ENCODE measurements around the gene USP12. TPM values are rescaled to one million over a fixed set of nuclear protein-coding genes. Genes with fewer than 3 reads are reported as not detected.

The USP12 gene
- total RNA-seq, 4 donors from 2014 or later, result 3.9 to 31.7 (median 13.6) TPM

GRCh38 chr13:27200413-27201070 lies 28.9 kb upstream of the USP12 start:
- Histone ChIP-seq H3K9me3 (no peaks in the 10 kb centered on the region), H3K4me3 (no peak overlapping the region), H3K36me3 (no peaks in the 10 kb centered on the region), H3K27me3 (peaks cover 0 to 35% (median 0%) of the 10 kb centered on the region in 4 donors), H3K4me1 (peaks cover 0 to 2% (median 0%) of the 10 kb centered on the region in 3 donors), H3K27ac (no peak overlapping the region)
- intact Hi-C loops (cut with DNase I), result no loop called here
- WGBS, 2 donors, result 44 to 57% methylated on average over 1 of the region's 1 CpG
- no peak for TF ChIP-seq POLR2A (IDR thresholded peaks at IDR 0.05)
- no peak for TF ChIP-seq CTCF (IDR thresholded peaks at IDR 0.05)
- DNase-seq, result no peak

- intact Hi-C loops (cut with DNase I), result no loop called here
- H3K27me3 ChIP-seq, result peaks cover 0 to 43% (median 0%) of the 10 kb centered on the region in 4 donors
- H3K36me3 ChIP-seq, result no peaks in the 10 kb centered on the region
- H3K4me1 ChIP-seq, result peaks cover 0 to 10% (median 0%) of the 10 kb centered on the region in 3 donors
- H3K4me3 ChIP-seq, result no peak overlapping the region
- TF ChIP-seq POLR2A (IDR thresholded peaks at IDR 0.05) (no peak), CTCF (IDR thresholded peaks at IDR 0.05) (no peak)
- no peaks in the 10 kb centered on the region for H3K9me3 ChIP-seq
- H3K27ac ChIP-seq, result no peak overlapping the region
- 64 to 67% methylated on average over 2 of the region's 2 CpGs for WGBS, 2 donors
- DNase-seq, result no peak
Observed at GRCh38 chr13:27199696-27200095, 28.1 kb upstream of the USP12 start.

GRCh38 chr13:27199211-27199610 lies 27.6 kb upstream of the USP12 start:
- 87 to 92% methylated on average over 3 of the region's 3 CpGs for WGBS, 2 donors
- DNase-seq, result no peak
- H3K4me3 ChIP-seq, result no peak overlapping the region
- no peaks in the 10 kb centered on the region for H3K9me3 ChIP-seq
- peaks cover 0 to 47% (median 0%) of the 10 kb centered on the region in 4 donors for H3K27me3 ChIP-seq
- no peaks in the 10 kb centered on the region for H3K36me3 ChIP-seq
- intact Hi-C loops (cut with DNase I), result no loop called here
- H3K4me1 ChIP-seq, result peaks cover 0 to 15% (median 0%) of the 10 kb centered on the region in 3 donors
- H3K27ac ChIP-seq, result no peak overlapping the region
- no peak for TF ChIP-seq CTCF (IDR thresholded peaks at IDR 0.05)
- TF ChIP-seq POLR2A (IDR thresholded peaks at IDR 0.05), result no peak

- Histone ChIP-seq H3K27ac (peak overlapping the region in 3 of 4 donors; percentile 12 to 55 (median 14)), H3K4me1 (peaks cover 0 to 15% (median 0%) of the 10 kb centered on the region in 3 donors), H3K36me3 (no peaks in the 10 kb centered on the region), H3K4me3 (no peak overlapping the region), H3K27me3 (peaks cover 0 to 46% (median 0%) of the 10 kb centered on the region in 4 donors), H3K9me3 (no peaks in the 10 kb centered on the region)
- DNase-seq, result no peak
- intact Hi-C loops (cut with DNase I), result no loop called here
- TF ChIP-seq CTCF (IDR thresholded peaks at IDR 0.05), result no peak
- no peak for TF ChIP-seq POLR2A (IDR thresholded peaks at IDR 0.05)
- WGBS, 2 donors, result 19 to 23% methylated on average over 9 of the region's 9 CpGs
Observed at GRCh38 chr13:27194895-27195764, 23.5 kb upstream of the USP12 start.

GRCh38 chr13:27194209-27194608 lies 22.6 kb upstream of the USP12 start:
- intact Hi-C loops (cut with DNase I), result no loop called here
- Histone ChIP-seq H3K27me3 (peaks cover 0 to 39% (median 0%) of the 10 kb centered on the region in 4 donors), H3K36me3 (no peaks in the 10 kb centered on the region), H3K27ac (peak overlapping the region in 1 of 4 donors; percentile 55), H3K4me3 (no peak overlapping the region), H3K9me3 (no peaks in the 10 kb centered on the region), H3K4me1 (peaks cover 0 to 15% (median 0%) of the 10 kb centered on the region in 3 donors)
- no peak for DNase-seq
- no peak for TF ChIP-seq POLR2A (IDR thresholded peaks at IDR 0.05)
- no peak for TF ChIP-seq CTCF (IDR thresholded peaks at IDR 0.05)
- WGBS, 2 donors, result 38 to 50% methylated on average over 3 of the region's 3 CpGs

Data from esophagus squamous epithelium (tissue), 5 donors.